HL-60 (cell line): ENCODE measurements around the gene TXNIP.
"Not testable (repeated sequence)": the region's sequence is repeated elsewhere in the genome, so short reads cannot be mapped to it uniquely, and the experiment has no call there.

ENCODE experiments used
- CTCF ChIP-seq: IDR thresholded peaks from one replicate; pipeline ENCODE4 v1.5.1; 2011; ENCODE audit warnings: low read length, control low read depth, inconsistent platforms; ENCODE audit not compliant: insufficient read depth
- POLR2AphosphoS5 ChIP-seq: IDR thresholded peaks from 2 replicates; pipeline ENCODE4 v1.6.1; 2012; ENCODE audit warnings: low read depth
- SPI1 ChIP-seq: IDR thresholded peaks from 2 replicates; pipeline ENCODE4 v1.6.1; 2012; ENCODE audit warnings: low read depth, mild to moderate bottlenecking, borderline replicate concordance
- TF ChIP-seq, protein P1 (sequence below): IDR thresholded peaks from 2 replicates; pipeline ENCODE4 v1.6.1; 2012; ENCODE audit warnings: low read depth; ENCODE audit not compliant: insufficient replicate concordance

- not testable (repeated sequence) for TF ChIP-seq CTCF, POLR2AphosphoS5, SPI1
- TF ChIP-seq, protein P1, sequence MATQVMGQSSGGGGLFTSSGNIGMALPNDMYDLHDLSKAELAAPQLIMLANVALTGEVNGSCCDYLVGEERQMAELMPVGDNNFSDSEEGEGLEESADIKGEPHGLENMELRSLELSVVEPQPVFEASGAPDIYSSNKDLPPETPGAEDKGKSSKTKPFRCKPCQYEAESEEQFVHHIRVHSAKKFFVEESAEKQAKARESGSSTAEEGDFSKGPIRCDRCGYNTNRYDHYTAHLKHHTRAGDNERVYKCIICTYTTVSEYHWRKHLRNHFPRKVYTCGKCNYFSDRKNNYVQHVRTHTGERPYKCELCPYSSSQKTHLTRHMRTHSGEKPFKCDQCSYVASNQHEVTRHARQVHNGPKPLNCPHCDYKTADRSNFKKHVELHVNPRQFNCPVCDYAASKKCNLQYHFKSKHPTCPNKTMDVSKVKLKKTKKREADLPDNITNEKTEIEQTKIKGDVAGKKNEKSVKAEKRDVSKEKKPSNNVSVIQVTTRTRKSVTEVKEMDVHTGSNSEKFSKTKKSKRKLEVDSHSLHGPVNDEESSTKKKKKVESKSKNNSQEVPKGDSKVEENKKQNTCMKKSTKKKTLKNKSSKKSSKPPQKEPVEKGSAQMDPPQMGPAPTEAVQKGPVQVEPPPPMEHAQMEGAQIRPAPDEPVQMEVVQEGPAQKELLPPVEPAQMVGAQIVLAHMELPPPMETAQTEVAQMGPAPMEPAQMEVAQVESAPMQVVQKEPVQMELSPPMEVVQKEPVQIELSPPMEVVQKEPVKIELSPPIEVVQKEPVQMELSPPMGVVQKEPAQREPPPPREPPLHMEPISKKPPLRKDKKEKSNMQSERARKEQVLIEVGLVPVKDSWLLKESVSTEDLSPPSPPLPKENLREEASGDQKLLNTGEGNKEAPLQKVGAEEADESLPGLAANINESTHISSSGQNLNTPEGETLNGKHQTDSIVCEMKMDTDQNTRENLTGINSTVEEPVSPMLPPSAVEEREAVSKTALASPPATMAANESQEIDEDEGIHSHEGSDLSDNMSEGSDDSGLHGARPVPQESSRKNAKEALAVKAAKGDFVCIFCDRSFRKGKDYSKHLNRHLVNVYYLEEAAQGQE = not testable (repeated sequence)
Measured at GRCh38 chr1:146025787-146026495, 29.6 kb upstream of the TXNIP start.
